Superior temporal gyrus (tissue), 1 donor: ENCODE data around the gene OAS2.
"Not testable (repeated sequence)": the region's sequence is repeated elsewhere in the genome, so short reads cannot be mapped to it uniquely, and the experiment has no call there.

Experiments
- DNase-seq: peaks from one replicate; pipeline ENCODE4 v3.0.0-alpha.2; 2016; ENCODE audit errors: extremely low spot score

Gene OAS2

DNA sequence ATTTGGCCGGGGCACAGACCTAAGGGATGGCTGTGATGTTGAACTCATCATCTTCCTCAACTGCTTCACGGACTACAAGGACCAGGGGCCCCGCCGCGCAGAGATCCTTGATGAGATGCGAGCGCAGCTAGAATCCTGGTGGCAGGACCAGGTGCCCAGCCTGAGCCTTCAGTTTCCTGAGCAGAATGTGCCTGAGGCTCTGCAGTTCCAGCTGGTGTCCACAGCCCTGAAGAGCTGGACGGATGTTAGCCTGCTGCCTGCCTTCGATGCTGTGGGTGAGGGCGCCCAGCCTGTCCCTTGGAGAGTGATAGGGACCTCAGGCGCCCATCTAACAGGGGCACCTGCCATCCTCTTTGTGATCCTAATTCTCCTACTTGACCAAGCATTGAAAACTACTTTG is 27.6 kb upstream of the OAS2 start:
- no peak for DNase-seq

DNA sequence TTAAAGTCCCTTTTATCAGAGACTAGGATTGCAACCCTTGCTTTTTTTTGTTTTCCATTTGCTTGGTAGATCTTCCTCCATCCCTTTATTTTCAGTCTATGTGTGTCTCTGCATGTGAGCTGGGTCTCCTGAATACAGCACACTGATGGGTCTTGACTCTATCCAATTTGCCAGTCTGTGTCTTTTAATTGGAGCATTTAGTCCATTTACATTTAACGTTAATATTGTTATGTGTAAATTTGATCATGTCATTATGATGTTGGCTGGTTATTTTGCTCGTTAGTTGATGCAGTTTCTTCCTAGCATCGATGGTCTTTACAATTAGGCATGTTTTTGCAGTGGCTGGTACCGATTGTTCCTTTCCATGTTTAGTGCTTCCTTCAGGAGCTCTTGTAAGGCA is 21.2 kb upstream of the OAS2 start:
- DNase-seq, result not testable (repeated sequence)

DNA sequence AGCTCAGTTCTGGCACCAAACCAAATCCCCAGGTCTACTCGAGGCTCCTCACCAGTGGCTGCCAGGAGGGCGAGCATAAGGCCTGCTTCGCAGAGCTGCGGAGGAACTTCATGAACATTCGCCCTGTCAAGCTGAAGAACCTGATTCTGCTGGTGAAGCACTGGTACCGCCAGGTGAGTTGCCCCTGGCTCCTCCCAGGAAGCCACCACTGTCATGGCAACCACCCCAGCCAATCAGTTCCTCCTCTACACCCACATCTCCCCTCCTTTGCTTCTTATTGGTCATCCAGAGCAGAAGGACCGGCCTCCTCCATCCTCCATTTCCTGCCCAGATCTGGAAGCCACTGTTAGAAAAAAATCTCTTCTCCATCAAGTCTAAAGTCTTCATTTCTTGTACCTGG is 17.2 kb upstream of the OAS2 start:
- DNase-seq, result no peak

DNA sequence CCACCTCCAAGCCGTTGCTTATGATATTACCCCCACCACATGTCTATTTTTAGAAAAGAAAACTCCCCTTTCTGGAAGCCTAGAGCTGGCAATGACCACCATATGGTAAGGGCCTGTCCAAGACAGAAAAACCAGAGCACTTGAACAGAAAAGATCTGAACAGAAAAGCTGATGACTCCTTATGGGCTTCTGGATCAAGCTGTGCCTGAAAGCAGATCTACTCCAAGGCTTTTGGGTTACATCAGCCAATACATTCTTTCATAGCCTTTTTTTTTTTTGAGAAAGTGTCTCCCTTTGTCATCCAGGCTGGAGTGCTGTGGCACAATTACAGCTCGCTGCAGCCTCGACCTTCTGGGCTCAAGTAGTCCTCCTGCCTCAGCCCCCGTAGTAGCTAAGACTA is 16.8 kb upstream of the OAS2 start:
- DNase-seq, result no peak

DNA sequence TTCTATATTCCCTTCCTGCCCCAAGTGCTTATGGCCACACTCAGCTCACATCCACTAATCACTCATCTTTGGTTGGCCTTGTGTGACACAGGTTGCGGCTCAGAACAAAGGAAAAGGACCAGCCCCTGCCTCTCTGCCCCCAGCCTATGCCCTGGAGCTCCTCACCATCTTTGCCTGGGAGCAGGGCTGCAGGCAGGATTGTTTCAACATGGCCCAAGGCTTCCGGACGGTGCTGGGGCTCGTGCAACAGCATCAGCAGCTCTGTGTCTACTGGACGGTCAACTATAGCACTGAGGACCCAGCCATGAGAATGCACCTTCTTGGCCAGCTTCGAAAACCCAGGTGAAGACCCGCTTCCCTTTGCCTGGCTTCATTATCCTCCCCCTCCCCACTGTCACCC is 15.8 kb upstream of the OAS2 start:
- DNase-seq, result no peak

DNA sequence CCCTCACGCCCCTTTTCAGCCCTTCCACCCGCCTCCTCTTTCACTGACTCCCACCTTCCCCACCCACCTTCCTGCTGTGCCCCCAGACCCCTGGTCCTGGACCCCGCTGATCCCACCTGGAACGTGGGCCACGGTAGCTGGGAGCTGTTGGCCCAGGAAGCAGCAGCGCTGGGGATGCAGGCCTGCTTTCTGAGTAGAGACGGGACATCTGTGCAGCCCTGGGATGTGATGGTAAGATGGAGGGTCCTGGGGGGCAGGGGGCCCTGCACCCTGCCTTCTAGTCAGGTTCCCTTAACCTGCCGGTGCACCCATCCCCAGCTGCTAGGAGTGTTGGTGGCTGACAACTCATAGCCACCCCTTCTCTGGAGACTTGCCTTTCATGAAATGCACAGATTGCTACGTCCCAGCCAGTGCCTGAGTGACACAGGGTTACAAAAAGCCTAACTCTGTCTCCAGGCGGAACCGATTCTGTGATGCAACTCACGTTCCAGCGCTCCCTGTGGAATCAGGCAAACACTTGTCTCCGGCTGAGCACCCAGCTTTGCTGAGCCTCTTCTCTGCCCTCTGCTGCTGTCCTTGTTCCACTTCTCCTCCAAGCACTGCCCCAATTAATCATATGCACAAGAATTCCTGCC is 15.0 kb upstream of the OAS2 start:
- no peak for DNase-seq

DNA sequence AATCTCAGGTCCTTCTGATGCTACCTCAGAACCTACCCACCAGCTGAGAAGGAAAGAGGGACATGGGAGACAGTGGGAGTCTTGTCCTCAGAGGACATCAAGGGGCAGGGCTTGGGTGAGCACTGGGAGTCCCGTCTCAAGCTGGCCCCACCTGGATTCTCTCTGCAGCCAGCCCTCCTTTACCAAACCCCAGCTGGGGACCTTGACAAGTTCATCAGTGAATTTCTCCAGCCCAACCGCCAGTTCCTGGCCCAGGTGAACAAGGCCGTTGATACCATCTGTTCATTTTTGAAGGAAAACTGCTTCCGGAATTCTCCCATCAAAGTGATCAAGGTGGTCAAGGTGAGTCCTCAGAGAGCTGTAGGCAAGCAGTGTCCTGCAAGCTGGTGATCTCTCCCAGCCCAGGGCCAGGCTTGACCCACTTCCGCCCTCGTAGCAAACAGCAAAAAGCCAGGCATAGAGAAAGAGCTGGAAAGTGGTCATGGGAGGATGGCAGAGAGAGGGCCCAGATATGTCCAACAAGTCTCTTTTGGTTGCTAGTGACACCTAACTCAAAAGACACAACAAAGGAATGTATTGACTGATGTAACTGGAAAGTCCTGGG is 14.2 kb upstream of the OAS2 start:
- no peak for DNase-seq

DNA sequence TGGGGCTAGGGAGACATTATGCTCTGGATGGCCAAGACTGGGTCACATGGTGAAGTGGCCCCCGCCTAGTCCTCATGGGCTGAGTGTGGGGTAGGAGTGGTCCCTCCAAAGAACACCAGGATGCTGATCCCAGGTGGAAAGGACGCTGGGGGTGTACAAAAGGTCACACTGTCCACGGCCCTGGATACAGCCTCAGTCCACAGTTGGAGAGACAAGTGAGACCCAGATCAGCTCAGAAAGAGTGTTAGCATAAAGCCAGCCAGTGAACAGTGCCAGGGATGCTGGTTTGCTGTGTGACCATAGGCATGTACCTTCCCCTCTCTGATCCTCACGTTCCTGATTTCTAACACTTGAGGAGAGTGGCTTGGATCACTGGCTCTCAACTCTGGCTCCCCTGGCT is 13.4 kb upstream of the OAS2 start:
- DNase-seq, result no peak

DNA sequence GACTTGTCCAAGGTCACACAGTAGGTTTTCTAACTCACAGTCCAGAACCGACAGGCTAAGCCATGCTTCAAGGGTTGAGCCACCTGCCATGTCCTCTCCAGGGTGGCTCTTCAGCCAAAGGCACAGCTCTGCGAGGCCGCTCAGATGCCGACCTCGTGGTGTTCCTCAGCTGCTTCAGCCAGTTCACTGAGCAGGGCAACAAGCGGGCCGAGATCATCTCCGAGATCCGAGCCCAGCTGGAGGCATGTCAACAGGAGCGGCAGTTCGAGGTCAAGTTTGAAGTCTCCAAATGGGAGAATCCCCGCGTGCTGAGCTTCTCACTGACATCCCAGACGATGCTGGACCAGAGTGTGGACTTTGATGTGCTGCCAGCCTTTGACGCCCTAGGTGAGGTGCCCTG is 12.7 kb upstream of the OAS2 start:
- DNase-seq, result no peak

DNA sequence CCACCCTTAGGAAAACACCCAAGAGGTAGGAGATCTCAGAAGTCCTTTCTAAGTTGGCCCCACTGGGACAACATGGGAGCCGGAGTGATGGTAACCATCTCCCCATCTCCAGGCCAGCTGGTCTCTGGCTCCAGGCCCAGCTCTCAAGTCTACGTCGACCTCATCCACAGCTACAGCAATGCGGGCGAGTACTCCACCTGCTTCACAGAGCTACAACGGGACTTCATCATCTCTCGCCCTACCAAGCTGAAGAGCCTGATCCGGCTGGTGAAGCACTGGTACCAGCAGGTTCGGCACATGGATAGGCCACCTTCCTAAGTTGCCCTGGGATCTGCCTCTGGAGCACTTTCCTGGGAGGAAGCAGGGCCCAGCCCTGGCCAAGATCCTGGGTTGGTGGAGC is 11.0 kb upstream of the OAS2 start:
- no peak for DNase-seq

DNA sequence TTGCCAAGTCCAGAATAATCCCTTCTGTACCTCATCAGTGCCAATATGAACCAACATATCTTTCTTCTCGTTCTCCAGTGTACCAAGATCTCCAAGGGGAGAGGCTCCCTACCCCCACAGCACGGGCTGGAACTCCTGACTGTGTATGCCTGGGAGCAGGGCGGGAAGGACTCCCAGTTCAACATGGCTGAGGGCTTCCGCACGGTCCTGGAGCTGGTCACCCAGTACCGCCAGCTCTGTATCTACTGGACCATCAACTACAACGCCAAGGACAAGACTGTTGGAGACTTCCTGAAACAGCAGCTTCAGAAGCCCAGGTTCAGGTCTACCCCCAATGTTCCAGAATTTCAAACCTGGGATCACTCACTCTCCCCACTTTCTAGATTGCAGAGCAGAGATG is 10.5 kb upstream of the OAS2 start:
- no peak for DNase-seq

DNA sequence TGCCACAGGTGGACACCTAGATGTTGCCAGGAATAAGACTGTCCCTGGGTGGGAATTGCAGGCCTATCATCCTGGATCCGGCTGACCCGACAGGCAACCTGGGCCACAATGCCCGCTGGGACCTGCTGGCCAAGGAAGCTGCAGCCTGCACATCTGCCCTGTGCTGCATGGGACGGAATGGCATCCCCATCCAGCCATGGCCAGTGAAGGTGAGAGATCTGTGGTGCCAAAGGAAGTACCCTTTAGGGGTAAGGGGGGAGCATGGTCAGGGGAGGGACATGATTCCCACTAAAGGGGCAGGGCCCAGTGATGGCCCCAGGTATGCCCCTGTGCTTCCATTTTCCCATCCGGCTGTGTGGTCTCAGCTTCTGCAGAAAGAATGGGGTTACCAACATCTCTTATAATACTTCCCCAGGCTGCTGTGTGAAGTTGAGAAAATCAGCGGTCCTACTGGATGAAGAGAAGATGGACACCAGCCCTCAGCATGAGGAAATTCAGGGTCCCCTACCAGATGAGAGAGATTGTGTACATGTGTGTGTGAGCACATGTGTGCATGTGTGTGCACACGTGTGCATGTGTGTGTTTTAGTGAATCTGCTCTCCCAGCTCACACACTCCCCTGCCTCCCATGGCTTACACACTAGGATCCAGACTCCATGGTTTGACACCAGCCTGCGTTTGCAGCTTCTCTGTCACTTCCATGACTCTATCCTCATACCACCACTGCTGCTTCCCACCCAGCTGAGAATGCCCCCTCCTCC is 8.6 kb upstream of the OAS2 start:
- DNase-seq, result no peak

DNA sequence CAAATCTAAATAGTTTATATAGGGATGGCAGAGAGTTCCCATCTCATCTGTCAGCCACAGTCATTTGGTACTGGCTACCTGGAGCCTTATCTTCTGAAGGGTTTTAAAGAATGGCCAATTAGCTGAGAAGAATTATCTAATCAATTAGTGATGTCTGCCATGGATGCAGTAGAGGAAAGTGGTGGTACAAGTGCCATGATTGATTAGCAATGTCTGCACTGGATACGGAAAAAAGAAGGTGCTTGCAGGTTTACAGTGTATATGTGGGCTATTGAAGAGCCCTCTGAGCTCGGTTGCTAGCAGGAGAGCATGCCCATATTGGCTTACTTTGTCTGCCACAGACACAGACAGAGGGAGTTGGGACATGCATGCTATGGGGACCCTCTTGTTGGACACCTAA is 7.9 kb upstream of the OAS2 start:
- DNase-seq, result no peak

DNA sequence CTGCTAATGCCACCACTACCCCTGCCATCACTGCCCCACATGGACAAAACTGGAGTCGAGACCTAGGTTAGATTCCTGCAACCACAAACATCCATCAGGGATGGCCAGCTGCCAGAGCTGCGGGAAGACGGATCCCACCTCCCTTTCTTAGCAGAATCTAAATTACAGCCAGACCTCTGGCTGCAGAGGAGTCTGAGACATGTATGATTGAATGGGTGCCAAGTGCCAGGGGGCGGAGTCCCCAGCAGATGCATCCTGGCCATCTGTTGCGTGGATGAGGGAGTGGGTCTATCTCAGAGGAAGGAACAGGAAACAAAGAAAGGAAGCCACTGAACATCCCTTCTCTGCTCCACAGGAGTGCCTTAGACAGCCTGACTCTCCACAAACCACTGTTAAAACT is 7.1 kb upstream of the OAS2 start:
- DNase-seq, result no peak

DNA sequence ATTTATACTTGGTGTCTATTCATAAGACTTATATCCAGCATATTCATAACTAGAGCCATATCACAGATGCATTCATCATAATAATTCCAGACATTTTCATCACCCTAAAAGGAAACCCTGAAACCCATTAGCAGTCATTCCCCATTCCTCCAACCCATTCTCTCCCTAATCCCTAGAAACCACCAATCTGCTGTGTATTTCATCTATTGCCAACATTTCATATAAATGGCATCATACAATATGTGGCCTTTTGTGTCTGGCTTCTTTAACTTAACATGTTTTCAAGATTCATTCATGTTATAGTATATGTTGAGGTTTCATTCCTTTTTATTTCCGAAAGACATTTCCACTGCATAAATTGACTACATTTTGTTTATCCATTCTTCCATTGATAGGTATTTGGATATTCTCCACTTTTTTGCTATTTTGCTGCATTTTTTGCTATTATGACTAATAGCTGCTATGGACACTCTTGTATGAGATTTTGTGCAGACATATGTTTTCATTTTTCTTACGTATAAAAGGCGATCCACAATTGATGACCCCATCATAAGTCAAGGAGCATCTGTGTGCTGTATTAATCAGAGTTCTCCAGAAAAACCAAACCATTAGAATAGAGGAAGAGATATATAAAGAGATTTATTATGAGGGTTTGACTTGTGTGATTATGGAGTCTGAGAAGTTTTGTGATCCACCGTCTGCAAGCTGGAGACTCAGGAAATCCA is 5.1 kb upstream of the OAS2 start:
- DNase-seq, result no peak

DNA sequence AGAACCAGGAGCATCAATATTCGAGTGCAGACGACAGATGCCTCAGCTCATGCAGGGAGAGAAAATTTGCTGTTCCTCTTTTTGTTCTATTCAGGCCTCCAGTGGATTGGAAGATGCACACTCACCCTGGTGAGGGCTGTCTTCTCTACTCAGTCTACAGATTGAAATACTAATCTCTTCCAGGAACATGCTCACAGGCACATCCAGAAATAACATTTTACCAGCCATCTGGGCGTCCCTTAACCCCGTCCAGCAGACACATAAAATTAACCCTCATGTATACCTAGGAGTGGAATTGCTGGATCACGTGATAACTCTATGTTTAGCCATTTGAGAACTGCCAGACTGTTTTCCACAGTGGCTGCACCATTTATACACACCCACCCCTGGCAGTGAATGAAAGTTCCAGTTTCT is 4.5 kb upstream of the OAS2 start:
- DNase-seq, result peak; percentile 42

DNA sequence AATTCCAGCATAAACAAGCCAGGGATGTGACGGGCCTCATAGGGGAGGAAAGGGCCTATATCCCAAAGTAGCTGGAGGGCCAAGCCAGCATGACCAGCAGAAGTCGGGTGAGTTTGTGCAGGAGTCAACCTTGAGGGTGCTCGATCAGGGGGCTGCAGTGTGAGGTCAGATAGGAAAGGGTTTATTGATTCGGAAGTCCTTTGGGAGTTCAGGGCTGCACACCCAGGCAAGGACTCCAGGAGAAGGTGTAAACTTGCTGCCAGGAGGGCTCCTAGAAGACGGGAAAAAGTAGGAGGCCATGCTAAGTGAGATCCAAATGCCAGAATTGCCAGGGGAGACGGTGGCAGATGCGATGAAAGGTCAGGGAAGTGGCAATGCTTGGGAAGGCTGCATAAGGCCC is 3.4 kb upstream of the OAS2 start:
- DNase-seq, result no peak

DNA sequence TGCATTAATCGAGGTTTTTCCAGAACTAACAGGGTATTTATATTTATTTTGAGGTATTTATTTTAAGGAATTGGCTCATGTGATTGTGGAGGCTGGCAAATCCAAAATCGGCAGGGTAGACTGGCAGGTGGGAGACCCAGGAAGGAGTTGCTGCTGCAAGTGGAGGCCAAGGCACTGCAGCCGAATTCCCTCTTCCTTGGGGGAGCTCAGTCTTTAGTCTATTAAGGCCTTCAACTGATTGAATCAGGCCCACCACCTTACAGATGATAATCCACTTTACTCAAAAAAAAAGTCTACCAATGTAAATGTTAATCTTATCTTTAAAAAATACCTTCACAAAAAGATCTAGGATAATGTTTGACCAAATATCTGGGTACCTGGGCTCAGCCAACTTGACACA is 1.2 kb upstream of the OAS2 start:
- no peak for DNase-seq

DNA sequence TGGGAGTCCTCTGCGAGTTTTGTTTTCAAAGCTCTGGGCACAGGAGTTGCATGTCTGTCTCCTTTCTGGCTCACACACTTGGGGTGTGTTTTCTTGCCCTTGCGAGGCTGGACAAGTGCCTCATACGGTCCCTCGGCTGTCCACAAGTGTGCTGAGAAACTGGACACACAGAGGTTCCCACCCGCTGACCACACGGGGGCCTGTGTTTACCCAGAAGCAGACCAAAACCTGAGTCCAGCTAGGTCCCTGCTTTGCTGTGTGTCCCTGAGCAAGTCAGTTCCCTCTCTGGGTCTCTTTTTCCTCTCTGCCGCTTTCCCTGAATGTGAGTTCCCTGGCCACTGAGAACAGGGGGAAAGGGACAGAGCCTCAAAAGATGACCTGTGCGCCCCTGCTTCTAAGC is 678 bp upstream of the OAS2 start:
- no peak for DNase-seq

DNA sequence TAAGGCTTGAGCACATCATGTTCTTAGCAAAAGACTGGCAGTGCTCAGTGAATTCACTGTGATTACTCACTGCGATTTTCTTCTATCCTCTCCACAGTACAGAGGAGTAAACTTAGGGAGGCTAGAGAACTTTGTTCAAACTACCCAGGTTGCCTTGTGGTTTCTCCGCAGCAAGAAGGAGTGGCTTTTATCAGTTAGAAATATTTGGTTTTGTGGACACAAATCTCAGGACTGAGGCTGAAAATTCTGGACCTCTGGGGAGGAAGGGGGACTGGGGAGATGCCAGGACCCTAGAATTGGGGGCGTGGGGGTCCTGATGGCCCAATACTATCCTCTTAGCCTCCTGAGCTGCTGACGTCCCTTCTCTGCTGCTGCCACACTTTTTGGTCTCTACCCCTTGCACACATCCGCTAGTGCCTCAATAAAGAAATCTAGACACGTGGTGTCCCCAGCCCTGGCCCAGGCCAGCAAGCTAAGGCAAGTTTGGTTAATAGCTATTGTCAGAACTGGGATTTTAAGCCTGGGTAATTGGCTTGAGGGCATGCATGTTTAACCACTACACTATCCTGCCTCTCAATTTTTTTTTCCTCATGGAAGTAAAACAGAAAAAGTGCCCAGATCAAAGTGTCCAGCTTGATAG is 842 bp downstream of the OAS2 start:
- DNase-seq, result no peak

DNA sequence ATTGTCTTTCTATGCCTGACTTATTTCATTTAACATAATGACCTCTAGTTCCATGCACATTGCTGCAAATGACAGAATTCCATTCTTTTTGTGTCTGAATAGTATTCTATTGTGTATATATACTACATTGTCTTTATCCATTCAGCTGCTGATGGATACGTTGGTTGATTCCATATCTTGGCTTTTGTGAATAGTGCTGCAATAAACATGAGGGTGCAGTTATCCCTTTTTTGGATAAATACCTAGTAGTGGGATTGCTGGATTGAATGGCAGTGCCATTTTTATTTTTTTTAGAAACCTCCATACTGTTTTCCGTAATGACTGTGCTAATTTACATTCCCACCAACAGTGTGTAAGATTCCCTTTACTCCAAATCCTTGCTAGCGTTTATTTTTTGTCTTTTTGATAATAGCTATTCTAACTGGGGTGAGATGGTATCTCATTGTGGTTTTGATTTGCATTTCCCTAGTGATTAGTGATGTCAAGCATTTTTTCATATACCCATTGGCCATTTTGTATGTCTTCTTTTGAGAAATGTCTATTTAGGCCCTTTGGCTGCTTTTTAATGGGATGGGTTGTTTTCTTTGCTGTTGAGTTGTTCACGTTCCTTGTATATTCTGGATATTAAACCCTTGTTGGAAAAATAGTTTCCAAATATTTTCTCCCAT is 2.3 kb downstream of the OAS2 start:
- no peak for DNase-seq
